ENCODE data around the gene BEND4.

Gene BEND4

DNA sequence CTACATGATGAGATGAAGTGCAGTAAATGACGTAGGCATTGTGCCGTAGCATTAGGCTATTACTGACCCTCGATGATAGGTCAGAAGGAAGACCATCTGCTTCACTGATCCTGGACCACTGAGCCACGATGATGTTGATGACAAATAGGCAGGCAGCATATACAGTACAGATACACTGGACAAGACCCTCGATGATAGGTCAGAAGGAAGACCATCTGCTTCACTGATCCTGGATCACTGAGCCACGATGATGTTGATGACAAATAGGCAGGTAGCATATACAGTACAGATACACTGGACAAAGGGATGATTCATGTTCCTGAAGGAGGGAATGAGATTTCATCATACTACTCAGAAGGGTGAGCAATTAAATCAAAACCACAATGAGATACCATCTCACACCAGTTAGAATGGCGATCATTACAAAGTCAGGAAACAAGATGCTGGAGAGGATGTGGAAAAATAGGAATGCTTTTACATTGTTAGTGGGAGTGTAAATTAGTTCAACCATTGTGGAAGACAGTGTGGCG lies 50.9 kb downstream of the BEND4 start:
- DNase-seq, result no peak

DNA sequence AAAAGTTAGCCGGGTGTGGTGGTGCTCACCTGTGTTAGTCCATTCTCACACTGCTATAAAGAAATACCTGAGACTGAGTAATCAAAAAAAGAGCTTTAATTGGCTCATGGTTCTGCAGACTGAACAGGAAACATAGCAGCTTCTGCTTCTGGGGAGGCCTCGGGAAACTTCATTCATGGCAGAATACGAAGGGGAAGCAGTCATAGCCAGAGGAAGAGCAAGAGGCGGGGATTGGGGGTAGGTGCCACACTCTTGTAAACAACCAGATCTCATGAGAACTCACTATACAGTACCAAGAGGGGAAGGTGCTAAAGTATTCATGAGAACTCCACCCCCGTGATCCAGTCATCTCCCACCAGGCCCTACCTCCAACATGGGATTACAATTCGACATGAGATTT lies 64.1 kb downstream of the BEND4 start:
- no peak for DNase-seq

DNA sequence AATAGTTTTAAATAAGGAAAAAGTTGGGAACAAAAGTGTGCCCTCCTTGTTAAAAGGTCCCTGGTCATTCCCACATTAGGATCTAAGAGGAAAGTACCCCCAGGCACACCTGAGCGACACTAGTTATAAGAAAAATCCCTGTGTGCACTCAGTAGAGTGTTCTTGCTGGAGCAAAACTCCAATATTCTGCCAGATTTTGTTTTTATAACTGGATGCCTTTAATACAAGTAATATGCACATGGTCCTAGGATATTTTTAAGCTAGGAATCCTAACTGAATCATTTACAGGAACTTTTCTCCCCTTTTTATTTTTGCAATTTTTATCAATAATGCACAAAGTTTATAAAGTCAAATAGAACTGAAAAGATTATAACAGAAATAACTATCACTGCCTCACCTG lies 68.6 kb downstream of the BEND4 start:
- DNase-seq, result no peak

DNA sequence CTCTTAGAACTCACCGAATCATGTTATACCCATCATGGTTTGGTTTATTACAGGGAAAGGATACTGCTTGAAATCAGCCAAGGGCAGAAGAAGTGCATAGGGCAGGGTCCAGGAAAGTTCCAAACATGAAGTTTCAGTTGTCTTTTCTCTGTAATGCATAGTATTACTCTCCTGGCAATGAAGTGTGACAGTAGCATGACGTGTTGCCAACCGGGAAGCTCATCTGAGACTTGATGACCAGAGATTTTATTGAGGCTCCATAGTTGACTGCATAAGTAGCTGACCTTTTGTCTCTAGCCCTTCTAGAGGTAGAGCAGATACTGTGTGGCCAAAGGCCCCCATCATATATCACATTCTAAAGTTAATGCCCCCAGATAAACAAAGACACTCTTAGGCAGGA lies 72.1 kb downstream of the BEND4 start:
- DNase-seq, result no peak

DNA sequence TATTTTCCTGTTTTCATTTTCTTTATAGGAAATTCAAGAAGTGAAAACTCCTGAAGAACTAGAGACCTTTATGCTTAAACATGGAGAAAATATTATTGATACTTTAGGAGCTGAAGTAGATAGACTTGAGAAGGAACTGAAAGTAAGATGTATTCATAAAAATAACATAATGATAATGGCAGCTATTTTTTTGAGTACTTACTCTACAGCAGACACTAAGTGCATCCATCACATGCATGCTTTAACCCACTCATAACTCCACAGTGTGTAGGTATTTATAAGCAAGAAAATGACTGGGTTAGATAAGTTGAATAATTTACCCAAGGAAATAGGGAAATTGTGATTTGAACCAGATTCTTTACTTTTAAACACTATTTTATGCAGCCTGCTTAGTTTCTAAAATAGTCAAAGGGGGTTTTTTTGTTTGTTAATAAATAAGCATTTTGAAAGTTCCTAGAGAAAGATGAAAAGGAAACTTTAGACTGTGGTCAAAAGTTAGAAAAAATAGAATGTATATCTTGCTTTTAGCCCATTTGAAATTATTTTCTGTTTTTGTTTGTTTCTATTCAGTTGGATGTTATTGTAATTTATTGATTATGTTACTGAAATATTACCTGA lies 74.2 kb downstream of the BEND4 start:
- no peak for DNase-seq

GRCh38 chr4:42074294-42074693 lies 78.2 kb downstream of the BEND4 start:
- DNase-seq, result no peak

DNA sequence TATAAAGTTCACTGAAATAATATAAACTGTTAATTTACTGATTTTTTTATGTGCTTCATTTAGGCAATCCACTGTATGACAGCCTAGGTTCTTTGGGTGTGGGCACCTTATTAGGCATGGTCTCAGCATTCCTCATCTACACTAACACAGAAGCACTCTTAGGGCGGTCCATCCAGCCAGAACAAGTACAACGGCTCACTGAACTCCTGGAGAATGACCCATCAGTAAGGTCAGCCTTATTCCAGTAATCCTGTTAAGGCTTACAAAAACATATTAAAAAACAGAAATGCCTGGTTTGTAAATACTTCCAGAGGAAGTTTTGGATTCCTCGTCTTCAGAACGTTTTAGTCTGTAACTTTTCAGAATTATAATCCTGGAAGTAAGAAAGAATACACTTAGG lies 82.0 kb downstream of the BEND4 start:
- DNase-seq, result no peak

DNA sequence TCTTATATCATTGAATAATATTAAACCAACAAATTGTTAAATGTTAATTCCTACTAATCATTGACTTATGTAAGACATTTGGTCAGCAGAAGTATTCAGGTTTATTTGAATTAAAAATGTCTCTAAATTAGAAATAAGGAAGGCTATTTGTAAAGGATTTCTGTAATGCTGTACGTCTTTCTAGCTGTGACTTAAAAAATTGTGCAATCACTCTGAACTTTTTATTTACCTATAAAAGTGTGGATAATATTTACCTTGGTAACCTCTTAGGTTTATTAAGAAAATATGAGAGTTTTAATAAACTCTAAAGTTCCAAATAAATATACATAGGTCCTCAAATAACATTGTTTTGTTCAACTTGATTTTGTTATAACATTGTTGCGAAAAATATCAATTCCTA lies 85.2 kb downstream of the BEND4 start:
- no peak for DNase-seq

DNA sequence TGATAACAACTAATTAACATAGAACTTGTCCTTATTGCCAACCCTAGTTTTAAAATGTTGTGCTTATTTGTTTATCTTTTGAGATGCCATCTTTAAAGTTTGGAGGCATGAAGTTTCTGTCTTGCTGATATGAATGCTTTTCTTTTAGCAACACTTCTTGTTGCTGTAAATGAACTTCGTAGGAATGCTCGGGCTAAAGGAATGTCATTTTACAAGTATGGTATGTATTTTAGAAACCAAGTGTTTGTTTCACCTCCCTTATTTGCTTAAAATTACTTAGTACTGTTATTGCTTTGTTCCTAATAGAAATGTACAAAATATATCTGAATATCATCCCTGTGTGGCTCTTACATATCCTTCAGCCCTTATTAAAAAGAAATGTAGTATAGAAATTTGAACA lies 86.1 kb downstream of the BEND4 start:
- no peak for DNase-seq

Data from stimulated activated CD4-positive, alpha-beta T cell treated with anti-CD3 and anti-CD28 coated beads, Interleukin-1b, Interleukin-23, amount 100 ng/mL, for 48 hours (primary cell).